Activated gamma-delta T cell (primary cell): ENCODE data around the gene MS4A6A.
"Not testable (repeated sequence)": the region's sequence is repeated elsewhere in the genome, so short reads cannot be mapped to it uniquely, and the experiment has no call there.

ENCODE experiments used
- DNase-seq: peaks from one replicate; lab custom pipeline; 2025; lab: John Stamatoyannopoulos, UW
- total RNA-seq, 2 donors: gene quantifications; one replicate each; lab custom pipeline; 2026; lab: John Stamatoyannopoulos, UW

The MS4A6A gene
- total RNA-seq: 0.15 to 0.35 reads per million in 2 donors

DNA sequence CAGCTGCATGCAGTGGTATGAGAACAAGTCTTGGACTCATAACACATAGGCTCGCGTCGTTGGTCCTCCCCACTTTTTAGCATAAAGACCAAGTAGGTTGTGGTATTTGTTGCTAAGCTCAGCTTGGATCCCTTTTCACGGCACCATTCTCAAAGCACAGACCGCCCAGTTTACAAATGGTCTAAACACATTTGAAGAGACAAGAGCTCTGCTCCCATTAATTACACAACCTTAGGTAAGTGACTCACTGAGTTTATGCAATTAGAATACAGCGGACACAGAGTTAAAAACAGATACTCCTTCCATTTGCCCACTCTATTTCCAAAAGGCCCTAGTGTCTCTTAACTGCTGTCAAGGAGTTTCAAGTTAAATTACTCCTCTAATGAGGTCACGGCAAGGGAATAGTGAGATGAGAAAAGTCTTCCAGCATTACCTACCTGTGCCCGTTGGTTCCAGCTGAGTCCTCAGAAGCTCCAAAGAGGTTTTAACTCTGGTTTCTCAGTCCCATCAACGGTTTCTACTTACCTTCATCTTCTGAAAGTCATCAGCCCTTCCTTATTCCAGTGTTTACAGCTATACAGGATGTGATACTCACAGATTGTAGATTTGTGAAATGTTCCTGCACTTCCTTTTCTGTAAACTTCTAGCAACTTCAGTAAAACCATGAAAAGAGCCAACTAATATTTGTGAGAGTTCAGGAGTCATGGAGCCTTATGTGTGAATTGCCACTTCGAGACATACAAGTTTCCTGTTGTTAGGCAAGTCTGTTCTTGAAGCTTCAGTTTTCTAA, at the start of gene MS4A6A:
TSS of gene MS4A6A (minus strand) at position 543 of the 790 bp plus-strand sequence. CDS start 1,356 bp downstream, outside the sequence.
- DNase-seq: no peak

DNA sequence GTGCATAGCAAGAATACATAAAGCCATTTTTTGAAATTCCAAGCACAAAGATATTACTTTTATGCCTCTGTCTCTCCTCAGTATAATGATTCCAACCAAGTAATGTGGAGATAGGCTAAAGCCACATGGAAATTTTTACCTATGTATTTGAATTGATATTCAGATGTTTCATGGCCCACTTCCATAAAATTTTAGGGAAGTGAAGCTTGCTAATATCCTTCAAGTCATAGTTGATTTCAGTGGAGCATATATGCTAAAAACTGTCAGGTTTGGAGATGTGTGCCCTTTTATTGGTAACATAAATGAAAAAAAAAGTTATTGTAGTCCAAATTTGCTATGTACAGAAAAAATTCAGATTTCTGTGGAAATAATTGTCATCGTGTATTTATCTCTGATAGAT, 47.8 kb upstream of the MS4A6A start:
- DNase-seq: no peak

DNA sequence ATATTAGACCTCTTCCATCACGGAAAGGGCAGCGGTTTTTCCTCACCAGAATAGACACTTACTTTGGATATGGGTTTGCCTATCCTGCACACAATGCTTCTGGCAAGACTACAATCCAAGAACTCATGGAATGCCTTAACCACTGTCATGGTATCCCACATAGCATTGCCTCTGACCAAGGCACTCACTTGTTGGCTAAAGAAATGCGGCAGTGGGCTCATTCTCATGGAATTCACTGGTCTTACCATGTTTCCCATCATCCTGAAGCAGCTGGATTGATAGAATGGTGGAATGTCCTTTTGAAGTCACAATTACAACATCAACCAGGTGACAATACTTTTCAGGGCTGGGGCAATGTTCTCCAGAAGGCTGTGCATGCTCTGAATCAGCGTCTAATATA, 39.3 kb upstream of the MS4A6A start:
- no peak for DNase-seq

- no peak for DNase-seq
These were observed 38.8 kb upstream of the MS4A6A start for GRCh38 chr11:60221692-60222091.

- no peak for DNase-seq
These were observed 38.3 kb upstream of the MS4A6A start for GRCh38 chr11:60221181-60221580.

GRCh38 chr11:60214386-60214785, 31.5 kb upstream of the MS4A6A start:
- DNase-seq: no peak

- DNase-seq: no peak
These were observed 28.3 kb upstream of the MS4A6A start for GRCh38 chr11:60211206-60211605.

DNA sequence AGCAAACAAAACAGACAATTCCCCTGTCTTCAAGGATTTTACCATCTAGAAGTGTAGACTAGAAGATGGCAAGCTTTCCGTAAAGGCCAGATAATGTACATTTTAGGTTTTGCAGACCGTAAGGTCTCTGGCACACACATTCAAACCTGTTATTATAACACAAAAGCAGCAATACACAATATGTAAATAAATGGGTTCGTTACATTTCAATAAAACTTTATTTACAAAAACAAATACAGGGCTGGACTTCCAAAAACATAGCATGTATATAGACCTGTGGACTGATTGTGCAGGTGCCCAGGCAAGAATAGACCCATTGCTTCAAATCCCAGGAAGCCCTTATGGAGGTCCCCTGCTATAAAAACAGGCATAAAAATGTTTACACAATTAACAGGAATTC, 27.1 kb upstream of the MS4A6A start:
- DNase-seq: no peak

DNA sequence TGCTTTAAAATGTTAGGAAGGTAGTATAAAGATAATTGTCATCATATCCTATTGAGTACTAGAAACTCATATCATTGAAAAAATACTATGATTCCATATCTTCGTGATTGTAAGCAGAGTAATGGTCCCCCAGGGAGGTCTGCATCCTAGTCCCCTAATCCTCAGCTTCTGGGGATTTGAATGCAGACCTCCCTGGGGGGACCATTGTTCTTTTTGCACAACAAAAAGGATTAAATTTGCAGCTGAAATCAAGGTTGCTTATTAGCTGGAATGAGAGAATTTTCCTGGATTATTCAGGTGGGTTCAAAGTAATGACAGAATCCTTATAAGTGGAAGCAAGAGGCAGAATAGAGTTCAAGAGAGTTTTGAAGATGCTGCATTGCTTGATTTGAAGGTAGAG, 26.1 kb upstream of the MS4A6A start:
- no peak for DNase-seq

- no peak for DNase-seq
These were observed 25.4 kb upstream of the MS4A6A start for GRCh38 chr11:60208146-60208895.

GRCh38 chr11:60206616-60207015, 23.7 kb upstream of the MS4A6A start:
- DNase-seq: no peak

GRCh38 chr11:60204922-60205321, 22.0 kb upstream of the MS4A6A start:
- no peak for DNase-seq

- not testable (repeated sequence) for DNase-seq
These were observed 18.5 kb upstream of the MS4A6A start for GRCh38 chr11:60201334-60201733.

DNA sequence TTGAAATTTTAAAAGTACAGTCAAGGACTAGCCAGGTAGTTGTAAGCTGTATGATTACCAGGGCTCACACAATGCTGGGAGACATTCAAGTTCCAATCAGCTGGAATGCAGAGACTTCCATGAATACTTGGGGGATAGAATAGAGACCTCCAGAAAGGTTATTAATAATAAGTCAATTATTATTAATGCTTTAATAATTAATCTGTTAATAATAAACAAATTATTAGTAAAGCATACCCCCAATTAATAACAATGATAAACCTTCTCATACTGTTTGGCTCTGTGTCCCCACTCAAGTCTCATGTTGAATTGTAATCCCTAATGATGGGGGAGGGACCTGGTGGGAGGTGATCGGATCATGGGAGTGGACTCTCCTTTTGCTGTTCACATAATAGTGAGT, 14.6 kb upstream of the MS4A6A start:
- no peak for DNase-seq

GRCh38 chr11:60195923-60196368, 13.1 kb upstream of the MS4A6A start:
- no peak for DNase-seq

DNA sequence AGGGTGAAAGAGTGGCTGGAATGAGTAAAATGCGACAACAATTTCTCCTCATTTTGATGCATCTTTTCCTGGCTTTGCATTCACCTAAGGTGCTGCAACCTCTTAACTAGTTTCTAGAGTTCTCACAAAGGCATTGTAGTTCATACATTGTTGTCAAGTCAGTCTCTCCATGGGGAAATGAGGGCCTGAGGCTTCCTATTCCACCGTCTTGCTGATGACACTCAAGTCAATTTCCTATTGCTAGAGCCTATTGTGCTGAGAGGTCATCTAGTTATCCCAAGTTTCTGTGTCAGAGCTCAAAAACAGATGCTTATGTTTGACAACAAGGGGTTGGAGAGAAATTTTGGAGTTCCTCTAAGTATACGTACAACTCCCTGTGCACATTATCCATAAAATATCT, 11.6 kb upstream of the MS4A6A start:
- DNase-seq: no peak

GRCh38 chr11:60193687-60194433, 11.0 kb upstream of the MS4A6A start:
- no peak for DNase-seq

DNA sequence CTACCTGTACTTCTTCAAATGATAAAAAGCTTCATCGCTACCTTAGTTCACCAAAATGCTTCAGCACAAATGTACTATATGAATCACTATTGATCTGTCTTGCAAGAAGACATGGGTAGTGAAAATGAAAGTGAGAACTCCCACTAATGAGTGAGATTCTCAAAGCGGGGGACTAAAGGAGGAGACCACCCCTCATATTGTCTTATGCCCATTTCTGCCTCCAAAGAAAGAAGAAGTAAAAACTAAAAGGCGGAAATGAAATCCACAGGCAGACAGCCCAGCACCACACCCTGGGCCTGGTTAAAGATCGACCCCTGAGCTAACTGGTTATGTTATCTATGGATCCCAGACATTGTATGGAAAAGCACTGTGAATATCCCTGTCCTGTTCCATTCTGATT, 9.7 kb upstream of the MS4A6A start:
- not testable (repeated sequence) for DNase-seq

DNA sequence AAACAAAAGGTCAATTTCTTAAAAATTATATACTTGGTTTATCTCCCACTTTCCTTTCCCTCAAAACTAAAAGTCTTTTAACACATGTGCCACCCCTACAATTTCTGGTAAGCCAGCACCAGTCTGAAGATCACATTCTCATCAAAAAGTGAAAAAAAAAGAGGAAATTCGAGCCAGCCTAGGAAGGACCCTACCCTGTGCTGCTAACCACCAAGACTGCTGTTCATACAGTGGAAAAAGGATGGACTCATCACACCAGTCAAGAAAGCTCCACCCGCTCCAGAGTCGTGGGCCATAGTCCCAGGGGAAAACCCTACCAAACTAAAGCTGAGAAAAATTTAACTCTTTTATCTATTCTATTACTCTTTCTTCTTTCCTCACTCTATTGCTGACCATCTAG, 5.6 kb upstream of the MS4A6A start:
- not testable (repeated sequence) for DNase-seq

GRCh38 chr11:60186128-60186527, 3.2 kb upstream of the MS4A6A start:
- not testable (repeated sequence) for DNase-seq

GRCh38 chr11:60185512-60185827, 2.6 kb upstream of the MS4A6A start:
- DNase-seq: not testable (repeated sequence)

DNA sequence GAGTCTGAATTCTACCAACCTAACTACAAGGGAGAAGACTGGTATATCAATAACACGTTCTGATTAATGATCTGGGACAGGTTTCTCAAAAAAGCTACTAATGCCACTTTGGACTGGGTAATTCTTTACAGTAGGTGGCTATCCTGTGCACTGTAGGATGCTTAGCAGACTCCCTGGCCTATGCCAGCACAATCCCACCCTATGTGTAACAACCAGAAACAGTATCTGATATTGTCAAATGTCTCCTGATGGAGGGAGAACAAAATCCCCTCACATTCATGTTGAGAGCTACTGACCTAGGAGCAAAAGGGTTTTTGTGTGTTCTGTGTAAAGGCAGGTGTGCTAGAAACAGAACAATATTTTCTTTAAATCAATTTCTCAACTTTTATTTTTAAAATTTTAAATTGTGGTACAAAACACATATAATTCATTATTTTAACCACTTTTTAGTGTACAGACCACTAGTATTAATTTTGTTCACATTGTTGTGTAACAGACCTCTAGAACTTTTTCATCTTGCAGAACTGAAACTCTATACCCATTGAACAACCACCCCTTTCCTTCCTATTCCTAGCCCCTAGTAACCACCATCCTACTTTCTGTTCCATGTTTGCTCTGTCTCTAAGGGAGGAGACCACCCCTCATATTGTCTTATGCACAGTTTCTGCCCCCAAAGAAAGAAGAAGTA, 2.1 kb upstream of the MS4A6A start:
- DNase-seq: no peak
